Left ventricle myocardium inferior (tissue), 1 donor: ENCODE data around the gene CRYBA1. TPM values are rescaled to one million over a fixed set of nuclear protein-coding genes. Genes with fewer than 3 reads are reported as not detected.

Source experiments
- DNase-seq: peaks from one replicate; pipeline ENCODE4 v3.0.0-alpha.2; 2020
- H3K27ac ChIP-seq: fragments of 200-600 bp; replicated peaks from 2 replicates; pipeline ENCODE4 v1.8.0; 2021
- H3K27me3 ChIP-seq: fragments of 200-600 bp; 2 replicates; pipeline ENCODE4 v1.8.0; 2021; ENCODE audit warnings: low read depth
- H3K36me3 ChIP-seq: fragments of 200-600 bp; 2 replicates; pipeline ENCODE4 v1.8.0; 2021
- H3K4me1 ChIP-seq: fragments of 200-600 bp; 2 replicates; pipeline ENCODE4 v1.8.0; 2021
- H3K4me3 ChIP-seq: fragments of 200-600 bp; 2 replicates; pipeline ENCODE4 v1.8.0; 2021; ENCODE audit warnings: mild to moderate bottlenecking, moderate library complexity
- H3K9me3 ChIP-seq: fragments of 200-600 bp; replicated peaks from 2 replicates; pipeline ENCODE4 v1.8.0; 2021
- intact Hi-C: fragments of 100-400 bp; cut with micrococcal nuclease; formaldehyde crosslinking; loops from one replicate; pipeline ENCODE4 v1.11.0; 2022
- total RNA-seq: library from RNA; stranded (reverse); fragmentation: NEBNext Ultra II Directional; extraction: Animal tissue kit (Norgen Biotek cat#: 25700); gene quantifications from one replicate; pipeline ENCODE4 v1.2.1, GENCODE V29; 2021
- TF ChIP-seq, protein P1 (sequence below): fragments of 200-600 bp; IDR thresholded peaks from 2 replicates; pipeline ENCODE4 v1.8.0; 2021; ENCODE audit warnings: antibody characterized with exemption, mild to moderate bottlenecking, borderline replicate concordance
- donor health status: DM: no; HTN: yes; CAD: no; lungs with severe emphysema.

The CRYBA1 gene
- total RNA-seq, 1 donor from 2014 or later = not detected

DNA sequence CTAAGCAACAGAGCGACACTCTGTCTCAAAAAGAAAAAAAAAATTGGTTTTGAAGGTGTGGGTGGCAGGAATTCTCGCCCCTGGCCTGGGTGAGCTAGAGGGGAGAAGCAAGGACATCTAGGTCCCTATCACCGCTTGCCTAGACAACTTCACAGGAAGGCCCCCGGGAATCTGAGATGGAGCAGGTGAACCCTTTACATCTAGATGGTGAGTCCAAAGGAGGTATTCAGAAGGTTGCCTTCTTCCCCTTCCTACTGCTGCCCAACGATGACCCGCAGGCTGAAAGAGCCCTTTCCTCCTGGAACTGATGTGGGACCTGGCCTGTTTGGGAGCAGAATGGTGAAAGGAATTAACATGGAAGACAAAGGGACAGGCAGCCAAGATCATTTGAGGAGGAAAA lies 1.3 kb upstream of the CRYBA1 start:
- Histone ChIP-seq H3K36me3 (no peaks in the 10 kb centered on the region), H3K4me1 (no peaks in the 10 kb centered on the region), H3K9me3 (no peaks in the 10 kb centered on the region), H3K4me3 (no peak overlapping the region), H3K27me3 (no peaks in the 10 kb centered on the region), H3K27ac (no peak overlapping the region)
- no peak for DNase-seq
- TF ChIP-seq, protein P1, sequence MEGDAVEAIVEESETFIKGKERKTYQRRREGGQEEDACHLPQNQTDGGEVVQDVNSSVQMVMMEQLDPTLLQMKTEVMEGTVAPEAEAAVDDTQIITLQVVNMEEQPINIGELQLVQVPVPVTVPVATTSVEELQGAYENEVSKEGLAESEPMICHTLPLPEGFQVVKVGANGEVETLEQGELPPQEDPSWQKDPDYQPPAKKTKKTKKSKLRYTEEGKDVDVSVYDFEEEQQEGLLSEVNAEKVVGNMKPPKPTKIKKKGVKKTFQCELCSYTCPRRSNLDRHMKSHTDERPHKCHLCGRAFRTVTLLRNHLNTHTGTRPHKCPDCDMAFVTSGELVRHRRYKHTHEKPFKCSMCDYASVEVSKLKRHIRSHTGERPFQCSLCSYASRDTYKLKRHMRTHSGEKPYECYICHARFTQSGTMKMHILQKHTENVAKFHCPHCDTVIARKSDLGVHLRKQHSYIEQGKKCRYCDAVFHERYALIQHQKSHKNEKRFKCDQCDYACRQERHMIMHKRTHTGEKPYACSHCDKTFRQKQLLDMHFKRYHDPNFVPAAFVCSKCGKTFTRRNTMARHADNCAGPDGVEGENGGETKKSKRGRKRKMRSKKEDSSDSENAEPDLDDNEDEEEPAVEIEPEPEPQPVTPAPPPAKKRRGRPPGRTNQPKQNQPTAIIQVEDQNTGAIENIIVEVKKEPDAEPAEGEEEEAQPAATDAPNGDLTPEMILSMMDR = no peak
- intact Hi-C loops = no loop called here

- Histone ChIP-seq H3K9me3 (no peaks in the 10 kb centered on the region), H3K27me3 (no peaks in the 10 kb centered on the region), H3K27ac (no peak overlapping the region), H3K4me3 (no peak overlapping the region), H3K4me1 (peaks cover 10% of the 10 kb centered on the region), H3K36me3 (no peaks in the 10 kb centered on the region)
- intact Hi-C loops = no loop called here
- TF ChIP-seq, protein P1 = no peak
- DNase-seq = no peak
Measured at GRCh38 chr17:29247219-29247618, 560 bp downstream of the CRYBA1 start.

GRCh38 chr17:29248845-29249244 lies 2.2 kb downstream of the CRYBA1 start:
- no peaks in the 10 kb centered on the region for H3K27me3 ChIP-seq
- H3K4me3 ChIP-seq = no peak overlapping the region
- H3K27ac ChIP-seq = no peak overlapping the region
- H3K4me1 ChIP-seq = peaks cover 17% of the 10 kb centered on the region
- TF ChIP-seq, protein P1 = no peak
- H3K36me3 ChIP-seq = peaks cover 3% of the 10 kb centered on the region
- H3K9me3 ChIP-seq = no peaks in the 10 kb centered on the region
- intact Hi-C loops = no loop called here
- no peak for DNase-seq

- TF ChIP-seq, protein P1 = no peak
- Histone ChIP-seq H3K4me3 (no peak overlapping the region), H3K9me3 (no peaks in the 10 kb centered on the region), H3K27me3 (no peaks in the 10 kb centered on the region), H3K4me1 (peaks cover 27% of the 10 kb centered on the region), H3K27ac (no peak overlapping the region), H3K36me3 (peaks cover 13% of the 10 kb centered on the region)
- no peak for DNase-seq
- intact Hi-C loops = no loop called here
Measured at GRCh38 chr17:29250666-29251065, 4.0 kb downstream of the CRYBA1 start.

DNA sequence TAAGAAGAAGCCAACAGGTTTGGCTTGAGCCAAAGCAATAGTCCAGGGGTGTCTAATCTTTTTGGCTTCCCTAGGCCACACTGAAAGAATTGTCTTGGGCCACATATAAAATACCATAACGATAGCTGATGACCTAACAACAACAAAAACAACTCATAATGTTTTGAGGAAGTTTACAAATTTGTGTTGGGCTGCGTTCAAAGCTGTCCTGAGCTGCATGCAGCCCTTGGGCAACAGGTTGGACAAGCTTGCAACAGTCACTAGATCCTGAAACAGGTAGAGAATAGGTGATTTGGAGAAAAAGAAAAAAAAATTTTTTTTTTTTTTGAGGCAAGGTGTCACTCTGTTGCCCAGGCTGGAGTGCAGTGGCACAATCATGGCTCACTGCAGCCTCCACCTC lies 4.5 kb downstream of the CRYBA1 start:
- no peaks in the 10 kb centered on the region for H3K27me3 ChIP-seq
- intact Hi-C loops = no loop called here
- H3K4me3 ChIP-seq = no peak overlapping the region
- DNase-seq = no peak
- H3K36me3 ChIP-seq = peaks cover 13% of the 10 kb centered on the region
- peaks cover 33% of the 10 kb centered on the region for H3K4me1 ChIP-seq
- TF ChIP-seq, protein P1 = no peak
- no peak overlapping the region for H3K27ac ChIP-seq
- no peaks in the 10 kb centered on the region for H3K9me3 ChIP-seq
